ENCODE results near the gene KIF13A.
A peak's percentile ranks its signal among the peaks of the same experiment; 100 is the strongest.
"Not testable (repeated sequence)": the region's sequence is repeated elsewhere in the genome, so short reads cannot be mapped to it uniquely, and the experiment has no call there.

The KIF13A gene

DNA sequence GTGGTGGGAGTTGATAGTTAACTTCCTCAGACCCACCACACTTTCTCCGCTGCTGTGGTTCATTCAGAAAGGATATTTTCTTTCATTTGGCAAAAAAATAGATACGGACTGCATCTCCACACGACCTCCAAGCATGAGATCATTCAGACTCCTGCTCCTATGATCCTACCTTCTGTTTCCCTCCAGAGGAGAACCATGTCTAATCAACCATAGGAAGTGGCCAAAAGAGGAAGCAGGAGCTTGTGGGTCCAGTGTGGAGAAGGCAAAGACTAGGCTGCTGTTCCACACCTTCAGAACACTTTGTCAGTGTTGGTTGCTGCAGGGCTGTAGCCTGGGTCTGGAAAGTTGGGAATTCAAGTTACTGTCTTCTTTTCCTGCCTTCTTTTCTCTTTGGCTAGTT lies 10.6 kb upstream of the KIF13A start:
- no peak for DNase-seq

DNA sequence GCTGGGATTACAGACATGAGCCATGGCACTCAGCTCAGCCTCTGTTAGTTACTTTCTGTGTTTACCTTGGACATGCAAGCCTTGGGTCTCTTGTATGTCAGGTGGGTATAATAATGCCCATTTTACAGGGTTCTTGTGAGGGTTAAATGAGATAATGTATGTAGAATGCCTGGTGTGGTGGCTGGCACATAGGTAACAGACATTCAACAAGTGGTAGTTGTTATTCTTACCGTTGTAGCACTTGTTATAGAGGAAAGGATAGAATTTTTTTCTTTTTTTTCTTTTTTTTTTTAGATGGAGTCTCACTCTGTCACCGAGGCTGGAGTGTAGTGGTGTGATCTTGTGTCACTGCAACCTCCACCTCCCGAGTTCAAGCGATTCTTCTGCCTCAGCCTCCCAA lies 8.0 kb upstream of the KIF13A start:
- no peak for DNase-seq

DNA sequence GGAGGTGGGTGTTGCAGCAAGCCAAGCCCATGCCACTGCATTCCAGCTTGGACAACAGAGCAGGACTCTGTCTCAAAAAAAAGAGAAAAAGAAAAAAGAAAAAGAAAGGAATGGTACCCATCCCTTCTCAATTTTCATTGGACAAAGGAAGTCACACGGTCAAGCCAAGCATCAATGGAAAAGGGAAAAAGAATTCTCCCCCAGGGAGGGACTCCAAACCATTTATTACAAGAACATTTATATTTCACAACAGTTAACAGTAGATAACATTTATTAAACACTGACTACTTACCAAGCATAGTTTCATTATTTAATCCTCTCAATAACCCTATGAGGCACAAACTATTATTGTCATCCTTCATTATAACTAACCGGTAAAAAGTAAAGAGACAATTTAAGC lies 6.6 kb upstream of the KIF13A start:
- no peak for DNase-seq

DNA sequence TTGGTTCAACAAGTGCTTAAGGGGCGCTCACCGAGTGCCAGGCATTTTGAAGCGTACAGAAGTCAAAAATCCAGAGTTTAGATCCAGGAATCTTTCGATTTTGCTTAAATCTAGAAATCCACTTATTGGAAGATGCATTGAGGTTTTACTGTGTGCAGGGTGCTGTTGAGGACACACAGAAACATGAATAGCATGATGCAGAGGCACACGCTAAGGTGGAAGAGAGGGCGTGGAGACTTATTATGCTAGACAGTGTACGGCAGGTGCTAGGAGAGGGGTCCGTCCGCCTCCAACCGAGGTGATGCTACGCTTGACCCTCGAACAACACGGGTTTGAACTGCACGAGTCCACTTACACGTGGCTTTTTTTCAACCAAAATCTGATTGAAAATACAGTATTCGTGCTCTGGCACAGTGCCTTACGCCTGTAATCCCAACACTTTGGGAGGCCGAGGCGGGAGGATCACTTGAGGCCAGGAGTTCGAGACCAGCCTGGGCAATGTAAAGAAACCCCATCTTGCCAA lies 1.0 kb upstream of the KIF13A start:
- no peak for DNase-seq

DNA sequence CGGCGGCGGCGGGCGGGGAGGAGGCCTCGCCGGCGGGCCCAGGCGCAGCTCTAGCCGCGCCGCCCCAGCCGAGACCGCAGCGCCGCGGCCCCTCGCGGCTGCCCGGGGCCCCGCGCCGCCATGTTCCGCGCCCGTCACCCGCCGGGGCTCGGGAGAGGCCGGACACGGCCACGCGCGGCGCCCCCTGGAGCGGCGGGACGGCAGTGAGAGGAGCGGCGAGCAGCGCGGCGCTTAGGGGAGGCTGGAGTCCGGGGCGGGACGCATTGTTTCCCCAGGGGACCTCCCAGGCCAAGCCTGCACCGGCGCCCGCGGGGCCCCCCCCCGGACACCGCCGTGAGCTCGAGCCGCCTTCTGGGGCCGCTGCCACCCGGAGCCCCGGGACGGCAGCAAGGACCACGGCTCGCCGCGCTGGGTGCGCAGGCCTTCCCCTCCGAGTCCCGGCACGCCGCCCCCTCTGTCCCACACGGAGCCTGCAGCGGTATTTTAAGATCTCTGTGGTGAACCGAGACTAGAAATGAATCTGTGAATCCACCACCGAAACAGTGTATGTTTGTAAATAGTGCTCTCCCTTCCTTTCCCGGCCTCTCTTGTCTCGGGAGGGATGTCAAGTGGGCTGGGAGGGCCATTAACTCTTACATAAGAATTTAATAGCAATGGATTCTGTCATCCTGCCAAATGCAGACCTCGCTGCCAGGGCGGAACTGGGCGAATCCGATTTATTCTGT lies 424 bp upstream of the KIF13A start:
- peak in 1 of 4 experiments; percentile 4 for DNase-seq

DNA sequence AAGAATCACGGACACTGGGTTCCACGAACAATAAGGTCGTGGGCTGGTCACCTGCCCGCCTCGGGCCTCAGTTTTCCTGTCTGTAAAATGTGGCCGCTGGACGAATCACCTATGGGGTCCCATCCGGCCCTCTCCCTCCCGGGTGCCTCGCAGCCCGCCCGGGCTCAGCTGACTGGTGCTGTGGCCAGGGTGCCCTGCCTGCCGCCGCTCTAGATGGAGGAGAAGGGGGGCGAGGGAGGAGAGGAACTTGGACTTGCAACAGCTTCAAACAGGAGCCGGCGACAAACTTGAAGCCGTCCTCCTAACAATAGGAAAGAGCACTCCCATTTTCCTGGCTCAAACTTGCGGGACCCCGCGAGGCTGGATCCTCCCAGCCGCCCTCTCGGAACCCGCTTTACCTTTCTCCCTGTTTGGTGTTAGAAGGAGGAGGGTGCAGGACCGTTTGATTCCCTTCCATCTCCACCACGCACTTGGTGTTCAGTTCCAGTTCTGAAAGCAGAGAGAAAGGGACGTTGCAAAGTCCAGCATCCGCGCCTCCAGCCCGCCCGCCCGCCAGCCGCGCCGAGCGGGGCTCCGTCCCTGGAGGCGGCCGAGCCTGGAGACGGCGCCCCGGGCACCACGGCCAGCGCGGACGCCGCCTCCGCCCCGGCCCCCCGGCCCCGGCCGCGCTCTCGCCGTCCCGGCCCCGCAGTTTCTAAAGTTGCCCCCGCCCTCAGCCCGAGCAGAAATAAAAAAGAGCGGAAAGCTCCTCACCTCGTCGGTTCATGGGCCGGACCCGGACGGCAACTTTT lies 584 bp downstream of the KIF13A start:
- DNase-seq = no peak

DNA sequence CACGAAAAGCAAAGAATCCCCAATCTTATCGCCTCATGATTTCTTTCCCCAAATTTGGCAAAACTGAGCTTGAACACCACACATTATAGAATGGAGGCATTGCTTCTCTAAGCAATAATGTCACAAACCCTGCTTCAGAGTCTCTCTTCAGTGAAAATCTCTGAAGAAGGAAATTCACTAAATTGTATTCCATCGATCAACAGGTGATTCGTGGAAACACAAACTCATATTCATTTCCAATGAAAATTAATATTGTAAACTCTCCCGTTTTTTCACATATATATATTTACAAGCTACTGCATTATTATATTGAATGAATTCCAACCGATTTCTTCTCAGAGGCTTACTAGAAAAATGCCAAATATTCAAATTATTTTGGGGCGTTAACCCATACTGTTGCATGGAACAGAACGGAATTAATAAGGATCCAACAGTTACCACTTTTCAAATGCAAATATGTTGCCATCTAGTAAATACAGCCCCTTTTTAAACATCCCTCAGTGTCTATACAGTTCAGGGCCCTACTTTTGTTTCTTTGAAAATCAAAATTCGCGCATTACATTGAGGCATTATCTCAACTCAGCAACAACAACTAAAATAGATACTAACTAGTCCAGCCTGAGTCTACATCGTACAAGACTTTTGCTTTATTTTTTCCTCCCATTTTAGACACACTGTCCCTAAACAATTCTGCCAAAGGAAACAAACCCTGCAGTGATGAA lies 1.3 kb downstream of the KIF13A start:
- no peak for DNase-seq

DNA sequence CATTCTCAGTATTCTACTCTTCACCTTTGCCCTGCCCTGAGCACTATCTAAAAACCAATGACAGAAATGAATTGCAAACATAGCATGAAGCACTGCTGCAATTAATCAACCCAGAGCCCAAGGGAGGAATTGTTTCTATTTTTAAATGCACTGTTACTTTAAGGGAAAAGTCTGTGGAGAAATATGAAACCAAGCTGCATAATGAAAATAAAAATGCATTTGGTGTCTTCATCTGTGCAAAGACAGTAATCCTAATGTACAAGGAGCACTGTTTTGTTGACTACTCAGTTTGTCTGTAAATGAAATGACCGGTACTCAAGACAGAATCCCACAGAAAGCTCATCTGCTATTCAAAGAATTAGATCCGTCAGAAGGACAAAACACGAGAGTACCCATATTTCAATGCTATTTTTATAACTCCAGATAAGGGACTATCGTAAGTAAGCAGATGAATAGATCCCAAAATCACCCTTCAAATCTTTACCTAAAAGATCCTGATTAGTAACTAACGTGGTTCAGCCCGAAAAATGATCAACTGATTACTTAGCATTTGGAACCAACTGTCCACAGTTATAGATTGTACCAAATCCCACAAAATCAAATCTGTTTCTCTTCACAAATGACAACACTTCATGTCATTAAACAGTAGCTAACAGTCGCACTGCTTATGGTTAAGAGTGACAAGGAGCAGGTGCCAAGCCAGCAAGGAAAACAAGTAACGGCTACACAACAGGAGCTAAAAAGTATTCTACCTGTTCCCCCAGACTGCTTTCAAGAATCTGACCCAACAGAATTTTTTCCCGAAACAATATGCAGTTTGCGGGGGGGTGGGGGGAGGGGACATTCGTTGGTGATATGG lies 2.4 kb downstream of the KIF13A start:
- no peak for DNase-seq

DNA sequence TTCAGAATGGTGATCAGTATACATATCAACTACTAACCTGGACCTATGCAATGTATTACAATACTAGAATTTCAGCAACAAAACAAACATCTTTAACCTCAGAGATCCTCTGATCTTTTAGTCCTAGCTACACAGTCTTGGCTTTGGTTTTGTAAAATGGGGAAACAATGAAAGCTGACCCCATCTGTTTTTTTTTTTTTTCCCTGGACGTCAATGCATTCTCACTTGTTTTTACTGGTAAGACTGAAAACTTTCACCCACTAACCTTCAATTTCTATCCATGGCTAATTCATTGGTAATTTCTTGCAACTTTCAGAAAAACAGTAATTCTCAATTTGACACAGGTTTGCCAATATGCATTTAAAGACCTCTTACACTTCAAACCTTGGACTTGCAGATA lies 3.0 kb downstream of the KIF13A start:
- DNase-seq = no peak

DNA sequence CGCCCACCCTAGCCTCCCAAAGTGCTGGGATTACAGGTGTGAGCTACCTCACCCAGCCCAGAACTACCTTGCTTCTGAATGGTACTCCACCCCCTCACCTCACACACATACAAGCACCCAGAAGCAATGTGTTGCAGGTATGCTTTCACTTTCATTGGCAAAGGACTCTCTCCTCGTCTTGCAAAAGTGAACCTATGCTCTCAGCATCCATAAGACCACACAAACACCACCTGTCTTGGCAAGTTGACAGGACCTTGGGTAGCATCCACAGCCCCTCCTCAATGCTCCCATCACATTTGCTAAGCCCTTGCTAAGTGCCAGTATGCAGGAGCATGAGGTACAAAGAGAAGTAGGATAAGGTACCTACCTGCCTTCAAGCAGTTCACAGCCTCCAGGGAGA lies 3.7 kb downstream of the KIF13A start:
- no peak for DNase-seq

DNA sequence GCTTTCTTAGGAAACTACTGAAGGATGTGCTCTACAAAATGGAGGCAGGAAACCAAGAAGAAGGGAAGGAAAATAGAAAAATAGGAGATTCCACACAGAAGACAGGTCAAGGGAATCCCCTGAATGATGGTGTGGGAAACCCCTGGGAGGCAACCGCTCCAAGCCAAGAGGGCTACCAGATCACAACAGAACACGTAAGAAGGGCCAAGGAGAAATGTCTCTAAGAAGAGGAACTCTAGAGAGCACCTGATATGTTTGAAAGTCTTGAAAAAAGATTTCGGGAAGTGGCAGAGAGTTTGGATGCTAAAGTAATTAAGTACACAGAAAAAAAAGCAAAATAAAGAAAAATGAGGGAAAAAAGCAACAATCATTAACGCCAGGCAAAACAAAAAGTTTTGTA lies 7.1 kb downstream of the KIF13A start:
- DNase-seq = no peak

DNA sequence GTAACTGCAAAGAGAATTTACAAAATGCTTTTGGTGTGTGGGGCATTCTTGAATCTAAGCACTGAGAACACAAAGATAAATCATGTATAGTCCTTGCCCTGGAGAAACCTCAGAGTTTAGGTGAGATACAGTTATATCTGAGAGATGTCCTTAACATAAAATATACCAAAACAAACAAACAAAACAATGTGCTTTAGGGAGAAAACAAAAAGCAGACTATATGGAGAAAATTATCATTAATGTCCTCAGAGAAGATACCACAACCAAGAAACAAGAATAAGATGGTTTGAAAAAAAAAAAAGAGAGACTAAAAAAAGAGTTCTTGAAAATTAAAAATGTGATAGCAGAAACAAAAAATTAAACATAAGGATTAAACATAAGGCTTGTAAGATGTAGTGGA lies 8.0 kb downstream of the KIF13A start:
- no peak for DNase-seq

DNA sequence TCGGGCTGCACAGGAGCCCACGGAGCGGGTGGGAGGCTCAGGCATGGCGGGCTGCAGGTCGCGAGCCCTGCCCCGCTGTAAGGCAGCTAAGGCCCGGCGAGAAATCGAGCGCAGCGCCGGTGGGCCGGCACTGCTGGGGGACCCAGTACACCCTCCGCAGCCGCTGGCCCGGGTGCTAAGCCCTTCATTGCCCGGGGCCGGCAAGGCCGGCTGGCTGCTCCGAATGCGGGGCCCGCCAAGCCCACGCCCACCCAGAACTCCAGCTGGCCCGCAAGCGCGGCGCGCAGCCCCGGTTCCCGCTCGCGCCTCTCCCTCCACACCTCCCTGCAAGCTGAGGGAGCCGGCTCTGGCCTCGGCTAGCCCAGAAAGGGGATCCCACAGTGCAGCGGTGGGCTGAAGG lies 11.2 kb downstream of the KIF13A start:
- not testable (repeated sequence) for DNase-seq

DNA sequence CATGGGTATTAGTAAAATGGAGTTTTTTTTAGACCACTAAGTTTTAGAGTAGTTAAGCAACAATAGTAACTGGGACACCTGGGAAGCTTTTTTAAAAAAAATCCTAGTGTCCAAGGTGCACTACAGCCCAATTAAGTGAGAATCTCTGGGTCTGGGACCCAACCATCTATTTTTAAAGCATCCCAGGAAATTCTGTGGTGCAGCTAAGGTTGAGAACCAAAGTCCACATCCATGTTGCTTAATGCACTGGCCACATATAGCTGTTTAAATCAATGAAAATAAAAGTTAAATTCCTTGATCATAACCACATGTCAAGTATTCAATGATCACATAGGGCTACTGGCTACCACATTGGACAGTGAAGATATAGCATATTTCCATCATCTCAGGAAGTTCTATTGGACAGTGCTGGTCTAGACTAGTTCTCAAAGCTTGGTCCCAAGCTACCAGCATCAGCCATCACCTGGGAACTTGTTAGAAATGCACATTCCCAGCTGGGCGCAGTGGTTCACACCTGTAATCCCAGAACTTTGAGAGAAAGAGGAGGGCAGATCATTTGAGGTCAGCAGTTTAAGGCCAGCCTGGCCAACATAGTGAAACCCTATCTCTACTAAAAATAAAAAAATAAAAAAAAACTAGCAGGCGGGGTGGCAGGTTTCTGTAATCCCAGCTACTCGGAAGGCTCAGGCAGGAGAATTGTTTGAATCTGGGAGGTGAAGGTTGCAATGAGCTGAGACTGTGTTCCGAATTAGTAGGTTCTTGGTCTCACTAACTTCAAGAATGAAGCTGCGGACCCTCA lies 12.7 kb downstream of the KIF13A start:
- DNase-seq = no peak

DNA sequence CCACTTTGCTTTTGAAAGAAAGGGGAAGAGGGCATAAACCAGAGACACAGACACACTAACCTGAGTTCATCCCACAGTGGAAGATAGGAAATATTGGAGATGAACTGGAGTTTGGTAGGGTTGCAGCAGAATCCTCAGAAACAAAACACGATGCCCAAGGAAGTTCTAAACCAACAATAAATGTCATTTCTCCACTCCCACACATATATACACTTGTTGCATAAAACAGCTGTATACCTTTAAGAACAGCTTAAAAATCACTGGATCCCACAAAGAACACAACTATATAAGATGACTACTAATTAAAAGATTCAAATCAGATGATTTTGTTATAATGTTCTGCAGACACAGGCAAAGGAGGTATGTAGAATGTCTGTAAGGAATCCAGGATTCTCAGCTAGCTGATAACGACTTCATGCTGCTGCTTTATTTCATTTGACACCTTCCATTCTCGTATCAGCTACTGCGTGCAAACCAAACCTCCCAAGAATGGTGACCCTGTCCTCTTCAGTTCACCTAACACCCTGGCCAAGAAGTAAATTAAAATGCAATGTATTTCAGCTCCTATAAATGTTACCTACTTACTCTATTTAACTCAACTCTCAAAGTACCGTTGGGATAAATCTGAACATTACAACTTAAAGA lies 14.3 kb downstream of the KIF13A start:
- DNase-seq = no peak

DNA sequence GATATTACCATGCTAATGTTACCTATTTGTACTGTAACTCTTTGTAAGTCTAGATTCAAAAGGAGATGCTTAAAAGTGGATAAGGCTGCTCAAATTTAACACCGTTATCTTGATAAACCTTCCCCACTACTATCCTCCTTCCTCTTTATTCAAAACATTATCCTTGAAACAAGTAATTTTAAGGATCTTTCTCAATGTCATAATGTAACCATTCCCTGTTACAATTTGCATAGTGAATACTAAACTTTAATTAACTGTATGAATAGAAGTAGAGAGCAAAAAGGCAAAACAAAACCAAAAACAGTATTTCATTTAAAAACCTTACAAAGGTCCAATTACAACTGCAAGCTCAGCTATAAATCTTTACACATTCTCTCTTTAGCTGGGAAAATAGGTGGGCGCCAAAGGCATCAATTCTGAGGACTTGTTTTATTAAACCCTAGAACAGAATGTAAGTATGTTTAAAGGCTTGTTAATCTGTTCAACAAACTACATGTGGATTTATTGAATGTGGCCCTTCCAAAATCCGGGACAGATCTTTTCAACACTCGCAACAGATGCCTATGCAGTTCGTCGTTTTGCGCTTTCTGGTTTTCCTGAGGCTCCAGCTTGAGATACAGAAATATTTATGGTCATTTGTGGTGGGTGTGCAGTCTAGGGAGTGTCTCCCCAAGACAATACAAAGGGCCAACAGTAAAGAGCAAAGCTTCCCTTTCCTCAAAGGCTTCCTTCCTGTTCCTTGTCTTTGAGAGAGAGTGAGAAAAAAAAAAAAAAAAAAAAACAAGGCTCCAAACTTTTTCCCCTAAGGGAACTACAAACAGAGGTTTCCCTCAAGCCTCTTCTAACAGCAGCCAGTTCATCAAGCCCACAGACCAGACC lies 15.1 kb downstream of the KIF13A start:
- no peak for DNase-seq

DNA sequence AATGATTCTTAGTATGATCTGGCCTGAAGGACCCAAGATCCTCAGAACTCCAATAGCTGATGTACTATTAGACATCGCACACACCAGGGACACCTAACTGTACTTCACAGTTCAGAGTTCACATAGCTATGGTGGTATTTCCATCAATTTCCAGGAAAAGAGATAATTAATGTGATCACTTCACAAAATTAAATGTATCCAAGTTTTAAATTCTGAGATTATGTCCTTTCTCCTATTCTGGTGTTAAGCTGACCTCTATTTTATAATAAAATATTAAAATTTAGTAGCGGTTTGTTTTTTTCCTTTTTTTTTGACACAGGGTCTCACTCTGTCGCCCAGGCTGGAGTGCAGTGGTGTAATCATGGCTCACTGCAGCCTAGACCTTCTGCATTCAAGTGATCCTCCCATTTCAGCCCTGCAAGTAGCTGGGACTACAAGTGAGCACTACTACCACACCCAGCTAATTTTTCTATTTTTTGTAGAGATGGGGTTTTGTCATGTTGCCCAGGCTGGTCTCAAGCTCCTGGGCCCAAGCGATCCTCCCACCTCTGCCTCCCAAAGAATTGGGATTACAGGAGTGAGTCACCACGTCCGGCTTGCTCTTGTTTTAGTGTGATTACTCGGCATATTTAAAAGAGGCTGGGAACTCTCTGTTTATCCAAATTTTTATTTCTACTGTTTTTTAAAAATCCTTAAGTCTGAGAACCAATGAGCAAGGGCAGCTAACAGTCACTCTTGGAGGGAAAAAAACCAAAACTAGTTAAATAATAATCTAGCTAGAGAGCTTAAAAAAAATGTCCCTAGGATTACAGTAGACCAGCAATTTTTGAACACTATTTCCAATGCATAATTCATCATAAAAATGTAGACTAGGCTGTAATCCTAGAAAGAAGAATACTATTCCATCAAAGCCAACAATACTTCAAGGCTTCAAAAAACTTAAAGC lies 16.0 kb downstream of the KIF13A start:
- no peak for DNase-seq

DNA sequence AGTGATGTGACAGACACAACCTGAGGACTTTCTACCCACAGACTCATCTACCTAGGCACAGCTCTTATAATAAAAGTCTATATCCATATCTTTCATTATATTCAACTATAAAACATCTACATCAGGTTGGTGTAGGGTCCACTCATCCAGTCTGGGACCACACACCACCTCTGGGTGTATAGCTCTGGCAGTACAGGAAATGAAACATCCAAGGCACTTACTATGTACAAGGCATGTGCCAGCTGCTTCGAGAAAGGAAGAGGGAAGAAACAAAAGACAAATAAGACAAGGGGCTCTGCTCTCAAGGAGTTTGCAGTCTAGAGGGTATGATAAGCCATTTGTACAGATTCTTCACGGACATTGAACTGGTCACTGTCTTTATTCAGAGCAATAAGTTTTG lies 18.6 kb downstream of the KIF13A start:
- DNase-seq = no peak

All from activated CD4-positive, CD25-positive, alpha-beta regulatory T cell (primary cell).